ENCODE measurements around the gene PAIP2. TPM values are rescaled to one million over a fixed set of nuclear protein-coding genes. Genes with fewer than 3 reads are reported as not detected.

PAIP2 gene
- total RNA-seq, 2 experiments from 2014 or later = 64.3 to 97.8 TPM

DNA sequence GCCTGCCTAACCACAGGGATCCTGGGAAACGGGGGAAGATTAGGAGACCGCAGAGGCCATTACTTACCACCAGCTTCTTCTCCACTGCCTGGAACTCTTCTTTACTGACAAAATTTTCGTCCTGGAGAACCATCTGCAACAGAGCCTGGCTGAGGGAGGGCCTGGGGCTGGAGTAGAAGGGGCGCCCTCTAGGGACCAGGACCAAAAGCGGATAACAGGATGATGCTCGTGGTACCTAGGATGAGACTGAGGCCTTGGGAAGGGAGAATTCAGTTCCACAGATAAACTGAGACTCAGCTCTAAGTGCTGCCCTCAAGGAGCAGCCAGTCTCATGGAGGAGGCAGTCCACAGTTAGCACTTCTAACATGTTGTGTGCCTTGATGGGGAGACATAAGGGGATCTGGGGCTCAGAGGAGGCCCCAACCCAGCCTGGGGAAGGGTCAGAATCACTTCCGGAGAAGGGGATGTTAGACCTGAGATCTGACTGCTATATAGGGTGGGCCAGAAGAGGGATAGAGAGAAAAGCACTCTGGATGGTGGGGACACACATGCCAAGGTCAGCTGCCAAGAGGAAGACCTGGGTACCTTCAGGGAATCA lies 61.0 kb downstream of the PAIP2 start:
- Histone ChIP-seq H3K79me2 (ENCODE audit: insufficient read depth, low read depth, low read length) (no peaks in the 10 kb centered on the region), H3K9me3 (ENCODE audit: low read length) (no peaks in the 10 kb centered on the region), H2AFZ (ENCODE audit: low read length) (no peak overlapping the region), H4K20me1 (ENCODE audit: insufficient read depth, low read length) (no peaks in the 10 kb centered on the region), H3K9me2 (ENCODE audit: insufficient read depth, low read length) (no peaks in the 10 kb centered on the region), H3K4me2 (ENCODE audit: low read length) (peak overlapping the region; percentile 98), H3K4me3 (ENCODE audit: low read depth, low read length, poor library complexity, severe bottlenecking) (peak overlapping the region; percentile 71), H3K27ac (ENCODE audit: low read depth, low read length, poor library complexity, severe bottlenecking) (peak overlapping the region; percentile 83), H3K4me1 (ENCODE audit: insufficient read depth, low read length, poor library complexity, severe bottlenecking) (peaks cover 33% of the 10 kb centered on the region), H3K36me3 (ENCODE audit: insufficient read depth, low read length) (peaks cover 6% of the 10 kb centered on the region; the same call in 1 of the 2 replicates)
- ChIA-PET POLR2A (interaction anchor here (0.8 to 1.7 kb wide), 4 partner anchors 12 to 152 kb away, joined by 3 to 7 read pairs (median 4); partner anchors contain the start of gene MATR3), CTCF (ENCODE audit: unreplicated experiment) (interaction anchor here (3.1 kb wide), 1 partner anchor 11 kb away, joined by 12 read pairs; no protein-coding TSS in a partner anchor)
- intact Hi-C loops (cut with micrococcal nuclease; ENCODE audit: unreplicated experiment) = loop anchor here (10.0 kb wide), 1 partner anchor 208 kb away; the partner anchor contains the start of gene SIL1
- no TSS peak for BruUV-seq (replicated peaks)
- TF ChIP-seq, protein P1, sequence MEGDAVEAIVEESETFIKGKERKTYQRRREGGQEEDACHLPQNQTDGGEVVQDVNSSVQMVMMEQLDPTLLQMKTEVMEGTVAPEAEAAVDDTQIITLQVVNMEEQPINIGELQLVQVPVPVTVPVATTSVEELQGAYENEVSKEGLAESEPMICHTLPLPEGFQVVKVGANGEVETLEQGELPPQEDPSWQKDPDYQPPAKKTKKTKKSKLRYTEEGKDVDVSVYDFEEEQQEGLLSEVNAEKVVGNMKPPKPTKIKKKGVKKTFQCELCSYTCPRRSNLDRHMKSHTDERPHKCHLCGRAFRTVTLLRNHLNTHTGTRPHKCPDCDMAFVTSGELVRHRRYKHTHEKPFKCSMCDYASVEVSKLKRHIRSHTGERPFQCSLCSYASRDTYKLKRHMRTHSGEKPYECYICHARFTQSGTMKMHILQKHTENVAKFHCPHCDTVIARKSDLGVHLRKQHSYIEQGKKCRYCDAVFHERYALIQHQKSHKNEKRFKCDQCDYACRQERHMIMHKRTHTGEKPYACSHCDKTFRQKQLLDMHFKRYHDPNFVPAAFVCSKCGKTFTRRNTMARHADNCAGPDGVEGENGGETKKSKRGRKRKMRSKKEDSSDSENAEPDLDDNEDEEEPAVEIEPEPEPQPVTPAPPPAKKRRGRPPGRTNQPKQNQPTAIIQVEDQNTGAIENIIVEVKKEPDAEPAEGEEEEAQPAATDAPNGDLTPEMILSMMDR (conservative IDR thresholded peaks at IDR 0.05; ENCODE audit: low read length) = peak; percentile 88
- TF ChIP-seq EZH2phosphoT487 (IDR thresholded peaks at IDR 0.05; ENCODE audit: borderline replicate concordance, low read depth, low read length) = no peak
- peak; percentile 50 for DNase-seq (ENCODE audit: low spot score)

DNA sequence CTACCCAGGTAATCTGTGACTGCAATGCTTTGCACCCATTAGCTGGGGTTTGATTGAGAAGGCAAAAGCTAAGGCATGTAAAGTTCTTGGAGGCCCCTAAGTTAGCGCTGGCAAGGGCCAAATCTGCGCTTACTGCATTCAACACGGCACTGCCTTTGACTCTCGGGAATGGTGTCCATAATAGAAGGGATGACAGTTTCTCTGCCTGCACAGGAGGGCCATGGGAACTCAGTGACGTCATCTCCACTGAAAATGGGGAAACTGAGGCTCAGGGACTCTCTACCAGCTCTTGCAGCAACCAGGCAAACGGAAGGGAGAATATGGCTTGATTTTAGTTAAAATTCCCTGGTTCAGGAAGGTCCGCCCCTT lies 61.7 kb downstream of the PAIP2 start:
- no peaks in the 10 kb centered on the region for H3K79me2 ChIP-seq (ENCODE audit: insufficient read depth, low read depth, low read length)
- CTCF ChIA-PET (ENCODE audit: unreplicated experiment) = interaction anchor here (3.1 kb wide), 1 partner anchor 12 kb away, joined by 12 read pairs; no protein-coding TSS in a partner anchor
- H3K27ac ChIP-seq (ENCODE audit: low read depth, low read length, poor library complexity, severe bottlenecking) = peak overlapping the region; percentile 83
- POLR2A ChIA-PET = interaction anchor here (0.8 to 1.7 kb wide), 4 partner anchors 12 to 111 kb away, joined by 3 to 7 read pairs (median 4); partner anchors contain the start of gene MATR3
- H3K4me3 ChIP-seq (ENCODE audit: low read depth, low read length, poor library complexity, severe bottlenecking) = peak overlapping the region; percentile 71
- peaks cover 41% of the 10 kb centered on the region for H3K4me1 ChIP-seq (ENCODE audit: insufficient read depth, low read length, poor library complexity, severe bottlenecking)
- H4K20me1 ChIP-seq (ENCODE audit: insufficient read depth, low read length) = no peaks in the 10 kb centered on the region
- no peaks in the 10 kb centered on the region for H3K9me2 ChIP-seq (ENCODE audit: insufficient read depth, low read length)
- H2AFZ ChIP-seq (ENCODE audit: low read length) = peak overlapping the region; percentile 42; the same call in 1 of the 2 replicates
- H3K9me3 ChIP-seq (ENCODE audit: low read length) = no peaks in the 10 kb centered on the region
- peaks cover 6% of the 10 kb centered on the region; the same call in 1 of the 2 replicates for H3K36me3 ChIP-seq (ENCODE audit: insufficient read depth, low read length)
- intact Hi-C loops (cut with micrococcal nuclease; ENCODE audit: unreplicated experiment) = loop anchor here (10.0 kb wide), 1 partner anchor 209 kb away; the partner anchor contains the start of gene SIL1
- no peak for TF ChIP-seq EZH2phosphoT487 (IDR thresholded peaks at IDR 0.05; ENCODE audit: borderline replicate concordance, low read depth, low read length)
- H3K4me2 ChIP-seq (ENCODE audit: low read length) = peak overlapping the region; percentile 98
- BruUV-seq (replicated peaks) = TSS peak; percentile 89
- no peak for DNase-seq (ENCODE audit: low spot score)

DNA sequence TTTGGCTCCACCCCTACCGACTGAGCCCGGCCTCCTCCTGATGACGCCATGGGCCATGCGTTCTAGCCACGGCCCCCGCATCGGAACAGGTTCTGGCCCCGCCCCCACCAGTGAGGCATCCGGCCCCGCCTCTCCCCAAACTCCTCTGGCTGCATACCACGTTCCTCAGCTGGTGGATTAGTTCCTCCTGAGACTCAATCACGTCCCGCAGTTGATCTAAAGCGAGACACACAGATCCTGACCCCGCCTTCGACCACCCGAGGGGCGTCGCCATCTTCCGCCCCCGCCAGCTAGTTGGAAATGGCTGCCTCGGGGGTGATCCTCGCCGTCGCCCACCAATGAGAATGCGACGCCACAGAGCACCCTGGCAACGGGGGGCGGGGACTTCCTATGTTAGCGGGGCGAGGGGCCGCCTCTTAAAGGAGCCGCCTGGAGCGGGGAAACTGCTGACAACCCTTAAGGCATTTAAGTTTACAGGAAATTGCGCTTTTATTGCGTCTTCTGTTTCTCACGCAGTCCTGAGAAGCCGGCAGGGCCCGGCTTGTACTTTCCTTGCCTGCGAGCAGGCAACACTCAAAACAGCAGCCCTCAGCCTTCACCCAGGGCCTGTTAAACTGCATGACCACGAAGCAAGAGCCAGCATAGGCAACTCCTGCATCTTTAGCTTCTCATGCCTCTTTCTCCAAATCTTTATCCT lies 62.3 kb downstream of the PAIP2 start, which contains the start of gene SPATA24:
Gene SPATA24, minus strand, starts transcription at position 303 of the 697 bp plus-strand sequence. Its CDS starts 29 bp downstream, at position 274.
- BruUV-seq (replicated peaks) = no TSS peak
- intact Hi-C loops (cut with micrococcal nuclease; ENCODE audit: unreplicated experiment) = loop anchor here (10.0 kb wide), 1 partner anchor 209 kb away; the partner anchor contains the start of gene SIL1

More for the DNA sequence above, 62.3 kb downstream of the PAIP2 start, which contains the start of gene SPATA24:
- Histone ChIP-seq H2AFZ (ENCODE audit: low read length) (peak within 1 kb of the TSS; percentile 75), H3K36me3 (ENCODE audit: insufficient read depth, low read length) (peaks cover 6% of the 10 kb centered on the region; the same call in 1 of the 2 replicates), H3K79me2 (ENCODE audit: insufficient read depth, low read depth, low read length) (no peaks in the 10 kb centered on the region), H3K27ac (ENCODE audit: low read depth, low read length, poor library complexity, severe bottlenecking) (peak within 1 kb of the TSS; percentile 83), H3K4me1 (ENCODE audit: insufficient read depth, low read length, poor library complexity, severe bottlenecking) (peaks cover 43% of the 10 kb centered on the region), H3K4me3 (ENCODE audit: low read depth, low read length, poor library complexity, severe bottlenecking) (peak within 1 kb of the TSS; percentile 71), H4K20me1 (ENCODE audit: insufficient read depth, low read length) (no peaks in the 10 kb centered on the region), H3K9me2 (ENCODE audit: insufficient read depth, low read length) (no peaks in the 10 kb centered on the region), H3K9me3 (ENCODE audit: low read length) (no peaks in the 10 kb centered on the region), H3K4me2 (ENCODE audit: low read length) (peak within 1 kb of the TSS; percentile 98)
- TF ChIP-seq, protein P1 (conservative IDR thresholded peaks at IDR 0.05; ENCODE audit: low read length) = no peak
- TF ChIP-seq EZH2phosphoT487 (IDR thresholded peaks at IDR 0.05; ENCODE audit: borderline replicate concordance, low read depth, low read length) = no peak
- CTCF ChIA-PET (ENCODE audit: unreplicated experiment) = interaction anchor here (0.6 to 3.1 kb wide), 3 partner anchors 13 to 902 kb away, joined by 3 to 12 read pairs (median 3); no protein-coding TSS in a partner anchor
- POLR2A ChIA-PET = interaction anchor here (0.6 to 1.7 kb wide), 5 partner anchors 11 to 111 kb away, joined by 3 to 5 read pairs (median 4); partner anchors contain the start of gene MATR3
- peak; percentile 98 for DNase-seq (ENCODE audit: low spot score)
